Right lobe of liver (tissue), 6 donors: Measurements from ENCODE around the gene MGAT4A. TPM values are rescaled to one million over a fixed set of nuclear protein-coding genes. Genes with fewer than 3 reads are reported as not detected.
"Not testable (repeated sequence)": the region's sequence is repeated elsewhere in the genome, so short reads cannot be mapped to it uniquely, and the experiment has no call there.

ENCODE experiments used
- ATAC-seq, 4 donors: fragments of 200-7000 bp; cut with Tn5 transposase; one replicate each; pipeline ENCODE4 v1.9.1; 2020; ENCODE audit warnings: mild to moderate bottlenecking in 4 of 4, moderate library complexity in 4 of 4
- DNase-seq, 3 donors: peaks; one replicate each; pipeline ENCODE4 v3.0.0-alpha.2; 2020
- H3K27ac ChIP-seq, 3 donors: fragments of 200-600 bp; one replicate each; pipeline ENCODE4 v1.8.0; 2022
- H3K27me3 ChIP-seq, 2 donors: fragments of 200-600 bp; one replicate each; pipeline ENCODE4 v1.8.0; 2022
- H3K36me3 ChIP-seq, 4 donors: fragments of 200-600 bp; sonication (generic) in 1 of 4; one replicate each; pipeline versions ENCODE4 v1.5.1 to v1.8.0; 2017 to 2022; ENCODE audit warnings: control low read depth in 1 of 4
- H3K4me1 ChIP-seq, 4 donors: fragments of 200-600 bp; sonication (generic) in 1 of 4; one replicate each; pipeline versions ENCODE4 v1.5.1 to v1.8.0; 2017 to 2022; ENCODE audit warnings: control low read depth in 1 of 4
- H3K4me3 ChIP-seq, 3 donors: fragments of 200-600 bp; one replicate each; pipeline ENCODE4 v1.8.0; 2022
- H3K9me3 ChIP-seq, 4 donors: fragments of 200-600 bp; sonication (generic) in 1 of 4; one replicate each; pipeline versions ENCODE4 v1.5.1 to v1.8.0; 2017 to 2022; ENCODE audit warnings: control low read depth in 1 of 4
- CTCF ChIP-seq, 4 donors: fragments of 200-600 bp in 3 of 4; fragments of 450-650 bp in 1 of 4; IDR thresholded peaks; one replicate each; pipeline versions ENCODE4 v1.5.1 to v1.8.0; 2016 to 2022; ENCODE audit warnings: antibody characterized with exemption in 4 of 4, mild to moderate bottlenecking in 2 of 4
- POLR2A ChIP-seq: fragments of 450-650 bp; IDR thresholded peaks from one replicate; pipeline ENCODE4 v1.6.1; 2017; ENCODE audit warnings: antibody characterized with exemption, mild to moderate bottlenecking
- WGBS: methylation state at CpG from one replicate; pipeline ENCODE4 v1.1.6; 2018; ENCODE audit warnings: low coverage, low lambda C conversion rate; ENCODE audit not compliant: insufficient coverage; ENCODE audit errors: missing lambda C conversion rate; 5-methylcytosine and 5-hydroxymethylcytosine counted together
- intact Hi-C, 2 donors: fragments of 100-400 bp; cut with DNase I; formaldehyde crosslinking; loops; one replicate each; pipeline versions ENCODE4 v1.11.2 to v1.14.1; 2022
- total RNA-seq, 6 experiments: library from RNA; depleted of rRNA in 2 of 6; stranded (reverse); fragments of >200 nt in 2 of 6; fragmentation: NEBNext Ultra II Directional in 3 of 6; extraction: Animal tissue kit (Norgen Biotek cat#: 25700) in 3 of 6; gene quantifications; one replicate each; pipeline versions ENCODE4 v1.1.0 to v1.2.4, GENCODE V29; 2016 to 2023
- donor health status: DM: no; HTN: yes; CAD: no.
- donor health status: DM: no; HTN: no; CAD: no.
- donor health status: DM: no; HTN: no; CAD: no.
- donor health status: DM: no; HTN: yes; CAD: no.
- donor health status: DM: no; HTN: yes; CAD: no.

The MGAT4A gene
- total RNA-seq, 6 experiments from 2014 or later: 7.8 to 16.0 (median 11.7) TPM

- ATAC-seq: no peak
- no peak overlapping the region for H3K4me3 ChIP-seq
- H3K4me1 ChIP-seq: no peaks in the 10 kb centered on the region
- no peak overlapping the region for H3K27ac ChIP-seq
- DNase-seq: no peak
- H3K27me3 ChIP-seq: no peaks in the 10 kb centered on the region
- no peak for TF ChIP-seq POLR2A
- no peak for TF ChIP-seq CTCF (IDR thresholded peaks at IDR 0.05)
- H3K9me3 ChIP-seq: no peaks in the 10 kb centered on the region
- no peaks in the 10 kb centered on the region for H3K36me3 ChIP-seq
- intact Hi-C loops: no loop called here
Measured at GRCh38 chr2:98753801-98754200, 22.9 kb upstream of the MGAT4A start.

GRCh38 chr2:98752711-98753110, 21.8 kb upstream of the MGAT4A start:
- ATAC-seq, H3K4me1 ChIP-seq, H3K9me3 ChIP-seq, H3K27ac ChIP-seq, H3K4me3 ChIP-seq, intact Hi-C loops, H3K36me3 ChIP-seq, H3K27me3 ChIP-seq, DNase-seq: not testable (repeated sequence)
- WGBS: 76% methylated on average over 4 of the region's 4 CpGs

GRCh38 chr2:98751748-98752147, 20.8 kb upstream of the MGAT4A start:
- intact Hi-C loops: no loop called here
- H3K27me3 ChIP-seq: no peaks in the 10 kb centered on the region

GRCh38 chr2:98750593-98751282, 19.8 kb upstream of the MGAT4A start:
- no peak overlapping the region for H3K4me3 ChIP-seq
- no peaks in the 10 kb centered on the region for H3K27me3 ChIP-seq
- intact Hi-C loops: no loop called here
- H3K27ac ChIP-seq: no peak overlapping the region
- ATAC-seq (no peak), DNase-seq (no peak)
- H3K4me1 ChIP-seq: no peaks in the 10 kb centered on the region
- 87% methylated on average over 3 of the region's 9 CpGs for WGBS
- no peak for TF ChIP-seq POLR2A
- H3K36me3 ChIP-seq: no peaks in the 10 kb centered on the region
- H3K9me3 ChIP-seq: no peaks in the 10 kb centered on the region

More at GRCh38 chr2:98751748-98752147, 20.8 kb upstream of the MGAT4A start:
- DNase-seq (no peak), ATAC-seq (no peak)
- H3K4me1 ChIP-seq: no peaks in the 10 kb centered on the region
- WGBS: 79% methylated on average over 1 of the region's 1 CpG
- H3K9me3 ChIP-seq: no peaks in the 10 kb centered on the region
- no peak for TF ChIP-seq CTCF (IDR thresholded peaks at IDR 0.05)
- no peak for TF ChIP-seq POLR2A
- no peak overlapping the region for H3K27ac ChIP-seq
- H3K4me3 ChIP-seq: no peak overlapping the region
- no peaks in the 10 kb centered on the region for H3K36me3 ChIP-seq

GRCh38 chr2:98749066-98749450, 18.1 kb upstream of the MGAT4A start:
- Histone ChIP-seq H3K9me3 (no peaks in the 10 kb centered on the region), H3K4me3 (no peak overlapping the region), H3K27me3 (no peaks in the 10 kb centered on the region), H3K36me3 (no peaks in the 10 kb centered on the region), H3K27ac (no peak overlapping the region), H3K4me1 (no peaks in the 10 kb centered on the region)
- TF ChIP-seq CTCF (IDR thresholded peaks at IDR 0.05) (no peak), POLR2A (no peak)
- ATAC-seq: peak; percentile 17 to 86 (median 67)
- DNase-seq: no peak
- intact Hi-C loops: no loop called here
